Liver (tissue), 9 donors: Measurements from ENCODE around the gene GFY. TPM values are rescaled to one million over a fixed set of nuclear protein-coding genes. Genes with fewer than 3 reads are reported as not detected.

Source experiments
- DNase-seq: peaks from one replicate; pipeline ENCODE4 v3.0.0-alpha.2; 2017; ENCODE audit warnings: low spot score
- H3K27ac ChIP-seq, 2 donors: one replicate each; pipeline ENCODE4 v1.7.0; 2013; ENCODE audit warnings: inconsistent platforms in 2 of 2, low read length in 2 of 2, control low read depth in 1 of 2, low read depth in 1 of 2, mild to moderate bottlenecking in 1 of 2
- H3K27me3 ChIP-seq, 4 donors: one replicate each; pipeline versions ENCODE4 v1.6.1 to v1.7.0; 2013; ENCODE audit warnings: low read length in 3 of 4, inconsistent platforms in 1 of 4, mild to moderate bottlenecking in 1 of 4, moderate library complexity in 1 of 4; ENCODE audit not compliant: control insufficient read depth in 4 of 4, insufficient read depth in 4 of 4
- H3K36me3 ChIP-seq, 4 donors: one replicate each; pipeline versions ENCODE4 v1.6.1 to v1.7.0; 2013; ENCODE audit warnings: low read length in 3 of 4, mild to moderate bottlenecking in 3 of 4, low read depth in 1 of 4, moderate library complexity in 1 of 4; ENCODE audit not compliant: control insufficient read depth in 4 of 4, insufficient read depth in 3 of 4
- H3K4me1 ChIP-seq, 4 donors: one replicate each; pipeline versions ENCODE4 v1.6.1 to v1.7.0; 2013; ENCODE audit warnings: low read length in 3 of 4, mild to moderate bottlenecking in 3 of 4, moderate library complexity in 1 of 4; ENCODE audit not compliant: control insufficient read depth in 4 of 4, insufficient read depth in 4 of 4
- H3K4me3 ChIP-seq, 3 donors: one replicate each; pipeline versions ENCODE4 v1.6.1 to v1.7.0; 2013; ENCODE audit warnings: low read length in 3 of 3, control low read depth in 1 of 3, low read depth in 1 of 3, mild to moderate bottlenecking in 1 of 3
- H3K9ac ChIP-seq, 2 donors: one replicate each; pipeline ENCODE4 v1.7.0; 2013; ENCODE audit warnings: low read length in 2 of 2, mild to moderate bottlenecking in 2 of 2, moderate library complexity in 2 of 2, control low read depth in 1 of 2, low read depth in 1 of 2
- H3K9me3 ChIP-seq, 4 donors: one replicate each; pipeline versions ENCODE4 v1.6.1 to v1.7.0; 2013; ENCODE audit warnings: low read length in 3 of 4; ENCODE audit not compliant: control insufficient read depth in 4 of 4
- ATF3 ChIP-seq: IDR thresholded peaks from 2 replicates; pipeline ENCODE4 v1.6.1; 2016; ENCODE audit warnings: antibody characterized with exemption
- CTCF ChIP-seq: fragments of 150-350 bp; IDR thresholded peaks from 2 replicates; pipeline ENCODE4 v1.5.1; 2017; ENCODE audit warnings: improper control_type of control experiment, low read depth, low read length; ENCODE audit not compliant: missing input control
- FOXA1 ChIP-seq: IDR thresholded peaks from 2 replicates; pipeline ENCODE4 v1.6.1; 2016; ENCODE audit warnings: antibody characterized with exemption
- HNF4A ChIP-seq, 2 donors: conservative IDR thresholded peaks; 2 replicates each; pipeline ENCODE4 v1.6.1; 2016; ENCODE audit warnings: antibody characterized with exemption in 2 of 2, mild to moderate bottlenecking in 2 of 2
- JUND ChIP-seq, 2 donors: IDR thresholded peaks; 2 replicates each; pipeline ENCODE4 v1.6.1; 2016; ENCODE audit warnings: antibody characterized with exemption in 2 of 2
- NR2F2 ChIP-seq: IDR thresholded peaks from 2 replicates; pipeline ENCODE4 v1.6.1; 2016; ENCODE audit warnings: antibody characterized with exemption
- RAD21 ChIP-seq, 2 donors: IDR thresholded peaks; 2 replicates each; pipeline ENCODE4 v1.6.1; 2016; ENCODE audit warnings: antibody characterized with exemption in 2 of 2, mild to moderate bottlenecking in 2 of 2
- RXRA ChIP-seq, 2 donors: IDR thresholded peaks; 2 replicates each; pipeline ENCODE4 v1.6.1; 2017 to 2018; ENCODE audit warnings: antibody characterized with exemption in 2 of 2, mild to moderate bottlenecking in 1 of 2
- SP1 ChIP-seq: IDR thresholded peaks from 2 replicates; pipeline ENCODE4 v1.6.1; 2018; ENCODE audit warnings: antibody characterized with exemption, mild to moderate bottlenecking
- ZBTB33 ChIP-seq: IDR thresholded peaks from 2 replicates; pipeline ENCODE4 v1.6.1; 2016; ENCODE audit warnings: antibody characterized with exemption
- WGBS: extraction: QIAGEN DNeasy Blood & Tissue Kit; methylation state at CpG from one replicate; pipeline ENCODE4 v1.1.7; 2013; 5-methylcytosine and 5-hydroxymethylcytosine counted together
- polyA plus RNA-seq, 2 donors: library from polyadenylated mRNA; stranded (reverse) in 1 of 2; unstranded in 1 of 2; fragments of 200-250 nt in 1 of 2; fragments of >200 nt in 1 of 2; fragmentation: Nextera tagmentation in 1 of 2; extraction: Ambion mirVana in 1 of 2; gene quantifications; one replicate each; pipeline versions ENCODE4 v1.2.1 to v1.2.3, GENCODE V29; 2013 to 2015
- total RNA-seq, 2 donors: library from RNA; depleted of rRNA; stranded (reverse); fragments of >200 nt; gene quantifications; one replicate each; pipeline ENCODE4 v1.2.3, GENCODE V29; 2014
- TF ChIP-seq, protein P1 (sequence below): IDR thresholded peaks from 2 replicates; pipeline ENCODE4 v1.6.1; 2016; ENCODE audit warnings: antibody characterized with exemption
- donor health status: healthy.
- donor health status: healthy.
- donor health status: healthy.
- donor health status: healthy.
- donor health status: healthy.

GFY gene
- total and polyA plus RNA-seq, 4 donors: not detected

DNA sequence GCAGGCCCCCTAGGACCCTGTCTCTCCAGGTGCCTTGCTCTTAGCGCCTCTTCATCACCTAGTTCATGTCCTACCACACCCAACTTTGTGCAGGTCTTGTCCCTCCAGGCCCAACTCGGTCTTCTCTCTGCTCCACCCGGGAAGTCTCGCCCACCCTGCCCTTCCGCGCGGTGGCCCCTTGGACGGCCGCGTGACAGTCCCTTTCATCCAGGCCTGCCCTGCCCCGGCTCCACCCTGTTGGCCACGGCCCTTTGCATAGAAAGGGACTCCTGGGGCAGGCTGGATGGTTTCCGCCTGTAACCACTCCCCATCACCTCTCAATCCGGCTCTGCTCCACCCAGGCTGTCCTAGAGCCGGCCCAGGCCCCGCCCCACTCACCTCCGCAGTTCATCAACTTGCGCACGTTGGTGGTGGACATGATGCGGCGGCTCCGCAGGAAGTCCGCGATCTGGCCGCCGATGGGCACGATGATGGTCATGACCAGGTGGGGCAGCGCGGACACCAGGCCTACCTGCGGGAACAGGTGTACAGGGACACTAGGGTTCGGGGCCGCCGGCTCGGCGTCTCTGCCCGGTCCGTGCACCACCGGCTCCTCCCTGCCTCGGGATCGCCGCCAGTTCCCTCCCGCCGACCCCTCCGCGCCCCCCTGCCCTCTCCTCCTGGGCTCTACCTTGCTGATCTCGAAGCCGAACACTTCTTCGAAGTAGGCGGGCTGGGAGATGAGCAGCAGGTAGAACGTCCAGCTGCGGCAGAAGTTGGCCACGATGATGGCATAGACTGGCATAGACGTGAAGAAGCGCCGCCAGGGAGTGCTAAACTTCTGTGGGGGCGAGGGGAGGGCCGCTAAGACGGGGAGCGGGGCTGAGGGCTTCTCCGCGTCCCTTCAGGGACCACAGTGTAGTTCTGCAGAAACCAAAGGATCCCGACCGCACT, 7.2 kb downstream of the GFY start:
- 10% methylated on average over 63 of the region's 63 CpGs for WGBS
- Histone ChIP-seq H3K9me3 (peaks cover 0 to 2% (median 0%) of the 10 kb centered on the region in 4 donors), H3K4me3 (no peak overlapping the region), H3K27me3 (peaks cover 0 to 11% (median 9%) of the 10 kb centered on the region in 4 donors), H3K27ac (no peak overlapping the region), H3K9ac (no peak overlapping the region), H3K36me3 (no peaks in the 10 kb centered on the region), H3K4me1 (peaks cover 0 to 2% (median 0%) of the 10 kb centered on the region in 4 donors)
- TF ChIP-seq, protein P1, sequence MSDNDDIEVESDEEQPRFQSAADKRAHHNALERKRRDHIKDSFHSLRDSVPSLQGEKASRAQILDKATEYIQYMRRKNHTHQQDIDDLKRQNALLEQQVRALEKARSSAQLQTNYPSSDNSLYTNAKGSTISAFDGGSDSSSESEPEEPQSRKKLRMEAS: no peak
- TF ChIP-seq NR2F2: no peak
- TF ChIP-seq ZBTB33: no peak
- no peak for TF ChIP-seq CTCF
- no peak for TF ChIP-seq HNF4A (conservative IDR thresholded peaks at IDR 0.05)
- no peak for TF ChIP-seq RAD21 (IDR thresholded peaks at IDR 0.05)
- DNase-seq: no peak

DNA sequence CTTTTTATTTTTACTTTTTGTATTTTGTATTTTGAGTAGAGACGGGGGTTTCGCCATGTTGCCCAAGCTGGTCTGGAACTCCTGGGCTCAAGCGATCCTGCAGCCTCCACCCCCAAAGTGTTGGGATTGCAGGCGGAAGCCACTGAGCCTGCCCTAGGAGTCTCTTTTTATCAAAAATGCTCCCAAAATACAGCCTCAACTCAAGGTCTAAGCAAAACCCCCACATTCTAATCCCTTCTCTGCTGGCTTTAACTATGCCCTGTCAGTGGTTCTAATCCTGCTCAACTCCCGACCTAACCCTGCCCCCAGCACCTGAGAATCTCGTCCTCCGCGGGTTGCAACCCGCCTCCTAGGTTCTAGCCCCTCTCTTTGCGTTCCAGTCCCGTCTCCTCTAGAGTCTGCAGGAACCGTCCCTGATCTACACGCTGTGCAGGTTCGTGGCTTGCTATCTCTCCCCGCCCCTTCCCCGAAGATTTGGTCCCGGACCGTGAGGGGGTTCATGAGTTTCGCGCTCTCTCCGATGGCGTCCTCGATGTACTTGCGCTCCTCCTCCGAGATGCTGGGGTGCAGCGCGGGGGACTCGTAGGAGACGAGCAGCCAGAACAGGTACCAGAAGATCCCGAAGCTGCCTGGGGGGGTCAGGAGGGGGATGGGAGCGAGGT, 8.2 kb downstream of the GFY start:
- Histone ChIP-seq H3K27ac (no peak overlapping the region), H3K27me3 (peaks cover 3 to 11% (median 9%) of the 10 kb centered on the region in 4 donors), H3K9ac (no peak overlapping the region), H3K9me3 (peaks cover 0 to 2% (median 0%) of the 10 kb centered on the region in 4 donors), H3K4me1 (no peaks in the 10 kb centered on the region), H3K36me3 (no peaks in the 10 kb centered on the region), H3K4me3 (no peak overlapping the region)
- 18% methylated on average over 31 of the region's 31 CpGs for WGBS
- DNase-seq: no peak
- TF ChIP-seq ZBTB33 (no peak), RXRA (IDR thresholded peaks at IDR 0.05) (no peak), JUND (IDR thresholded peaks at IDR 0.05) (no peak), SP1 (no peak), ATF3 (no peak), FOXA1 (no peak)
- TF ChIP-seq, protein P1: no peak
